Skeletal muscle satellite cell (primary cell): ENCODE results near the gene ZNF554.
"Not testable (repeated sequence)": the region's sequence is repeated elsewhere in the genome, so short reads cannot be mapped to it uniquely, and the experiment has no call there.

Source experiments
- H3K27me3 ChIP-seq: 2 replicates; pipeline ENCODE4 v1.7.0; 2013; ENCODE audit warnings: low read length; ENCODE audit not compliant: control insufficient read depth, insufficient read depth
- H3K36me3 ChIP-seq: 2 replicates; pipeline ENCODE4 v1.7.0; 2013; ENCODE audit warnings: mild to moderate bottlenecking, control low read depth, low read length; ENCODE audit not compliant: insufficient read depth
- H3K4me1 ChIP-seq: 2 replicates; pipeline ENCODE4 v1.7.0; 2013; ENCODE audit warnings: low read length; ENCODE audit not compliant: control insufficient read depth, insufficient read depth
- H3K4me2 ChIP-seq: 2 replicates; pipeline ENCODE4 v1.7.0; 2013; ENCODE audit warnings: mild to moderate bottlenecking, low read length
- H3K4me3 ChIP-seq: 2 replicates; pipeline ENCODE4 v1.7.0; 2013; ENCODE audit warnings: low read length
- H3K9ac ChIP-seq: 2 replicates; pipeline ENCODE4 v1.7.0; 2013; ENCODE audit warnings: mild to moderate bottlenecking, low read depth, low read length, moderate library complexity
- H3K9me3 ChIP-seq: replicated peaks from 2 replicates; pipeline ENCODE4 v1.7.0; 2013; ENCODE audit warnings: mild to moderate bottlenecking, control low read depth, low read length

Gene ZNF554

GRCh38 chr19:2811735-2812413 is 7.8 kb upstream of the ZNF554 start:
- H3K4me3 ChIP-seq, result no peak overlapping the region
- no peak overlapping the region for H3K9ac ChIP-seq
- no peaks in the 10 kb centered on the region for H3K9me3 ChIP-seq
- H3K4me1 ChIP-seq, result no peaks in the 10 kb centered on the region
- H3K27me3 ChIP-seq, result no peaks in the 10 kb centered on the region
- H3K36me3 ChIP-seq, result peaks cover 36% of the 10 kb centered on the region
- no peak overlapping the region for H3K4me2 ChIP-seq

GRCh38 chr19:2812414-2813234 is 7.0 kb upstream of the ZNF554 start:
- H3K4me1 ChIP-seq, result no peaks in the 10 kb centered on the region
- no peaks in the 10 kb centered on the region for H3K27me3 ChIP-seq
- H3K4me3 ChIP-seq, result no peak overlapping the region
- H3K36me3 ChIP-seq, result peaks cover 35% of the 10 kb centered on the region
- no peak overlapping the region for H3K9ac ChIP-seq
- H3K9me3 ChIP-seq, result no peaks in the 10 kb centered on the region
- H3K4me2 ChIP-seq, result no peak overlapping the region

GRCh38 chr19:2813235-2814160 is 6.2 kb upstream of the ZNF554 start:
- H3K27me3 ChIP-seq, result no peaks in the 10 kb centered on the region
- H3K9ac ChIP-seq, result no peak overlapping the region
- H3K4me3 ChIP-seq, result no peak overlapping the region
- H3K9me3 ChIP-seq, result no peaks in the 10 kb centered on the region
- peaks cover 33% of the 10 kb centered on the region for H3K36me3 ChIP-seq
- H3K4me1 ChIP-seq, result no peaks in the 10 kb centered on the region
- no peak overlapping the region for H3K4me2 ChIP-seq

GRCh38 chr19:2814426-2814825 is 5.2 kb upstream of the ZNF554 start:
- H3K9ac ChIP-seq, result no peak overlapping the region
- H3K9me3 ChIP-seq, result no peaks in the 10 kb centered on the region
- H3K4me1 ChIP-seq, result no peaks in the 10 kb centered on the region
- peaks cover 25% of the 10 kb centered on the region for H3K36me3 ChIP-seq
- H3K27me3 ChIP-seq, result no peaks in the 10 kb centered on the region
- H3K4me3 ChIP-seq, result no peak overlapping the region
- no peak overlapping the region for H3K4me2 ChIP-seq

- Histone ChIP-seq H3K36me3 (peaks cover 25% of the 10 kb centered on the region), H3K9me3 (no peaks in the 10 kb centered on the region), H3K4me3 (no peak overlapping the region), H3K4me1 (no peaks in the 10 kb centered on the region), H3K27me3 (no peaks in the 10 kb centered on the region), H3K4me2 (no peak overlapping the region), H3K9ac (no peak overlapping the region)
Measured at GRCh38 chr19:2815191-2815614, 4.5 kb upstream of the ZNF554 start.

GRCh38 chr19:2815923-2816322 is 3.7 kb upstream of the ZNF554 start:
- Histone ChIP-seq H3K9me3 (no peaks in the 10 kb centered on the region), H3K4me3 (no peak overlapping the region), H3K9ac (no peak overlapping the region), H3K4me1 (no peaks in the 10 kb centered on the region), H3K27me3 (no peaks in the 10 kb centered on the region), H3K4me2 (no peak overlapping the region), H3K36me3 (peaks cover 21% of the 10 kb centered on the region)

GRCh38 chr19:2816641-2817040 is 3.0 kb upstream of the ZNF554 start:
- no peaks in the 10 kb centered on the region for H3K9me3 ChIP-seq
- H3K4me3 ChIP-seq, result no peak overlapping the region
- no peaks in the 10 kb centered on the region for H3K4me1 ChIP-seq
- peaks cover 14% of the 10 kb centered on the region for H3K36me3 ChIP-seq
- no peak overlapping the region for H3K4me2 ChIP-seq
- H3K9ac ChIP-seq, result no peak overlapping the region
- no peaks in the 10 kb centered on the region for H3K27me3 ChIP-seq

- not testable (repeated sequence) for H3K9ac ChIP-seq, H3K36me3 ChIP-seq, H3K4me1 ChIP-seq, H3K9me3 ChIP-seq, H3K27me3 ChIP-seq, H3K4me2 ChIP-seq, H3K4me3 ChIP-seq
Measured at GRCh38 chr19:2817237-2817829, 2.3 kb upstream of the ZNF554 start.

- Histone ChIP-seq H3K36me3 (no peaks in the 10 kb centered on the region), H3K27me3 (no peaks in the 10 kb centered on the region), H3K4me2 (peak overlapping the region; percentile 100), H3K9me3 (no peaks in the 10 kb centered on the region), H3K4me1 (no peaks in the 10 kb centered on the region), H3K4me3 (peak overlapping the region; percentile 83), H3K9ac (peak overlapping the region; percentile 84)
Measured at GRCh38 chr19:2820112-2820702, 539 bp downstream of the ZNF554 start.

GRCh38 chr19:2822846-2823245 is 3.2 kb downstream of the ZNF554 start:
- no peaks in the 10 kb centered on the region for H3K4me1 ChIP-seq
- no peak overlapping the region for H3K4me3 ChIP-seq
- H3K9me3 ChIP-seq, result no peaks in the 10 kb centered on the region
- no peaks in the 10 kb centered on the region for H3K27me3 ChIP-seq
- H3K4me2 ChIP-seq, result no peak overlapping the region
- no peak overlapping the region for H3K9ac ChIP-seq
- no peaks in the 10 kb centered on the region for H3K36me3 ChIP-seq

GRCh38 chr19:2823646-2824045 is 4.0 kb downstream of the ZNF554 start:
- H3K9me3 ChIP-seq, result peaks cover 2% of the 10 kb centered on the region
- no peak overlapping the region for H3K4me3 ChIP-seq
- no peaks in the 10 kb centered on the region for H3K36me3 ChIP-seq
- no peaks in the 10 kb centered on the region for H3K27me3 ChIP-seq
- H3K9ac ChIP-seq, result no peak overlapping the region
- no peaks in the 10 kb centered on the region for H3K4me1 ChIP-seq
- H3K4me2 ChIP-seq, result no peak overlapping the region
